Measurements from ENCODE around the gene NMNAT1. TPM values are rescaled to one million over a fixed set of nuclear protein-coding genes. Genes with fewer than 3 reads are reported as not detected.
A peak's percentile ranks its signal among the peaks of the same experiment; 100 is the strongest.
"Not testable (repeated sequence)": the region's sequence is repeated elsewhere in the genome, so short reads cannot be mapped to it uniquely, and the experiment has no call there.

NMNAT1 gene
- polyA plus RNA-seq, 4 donors = 18.7 to 26.7 (median 21.2) TPM

DNA sequence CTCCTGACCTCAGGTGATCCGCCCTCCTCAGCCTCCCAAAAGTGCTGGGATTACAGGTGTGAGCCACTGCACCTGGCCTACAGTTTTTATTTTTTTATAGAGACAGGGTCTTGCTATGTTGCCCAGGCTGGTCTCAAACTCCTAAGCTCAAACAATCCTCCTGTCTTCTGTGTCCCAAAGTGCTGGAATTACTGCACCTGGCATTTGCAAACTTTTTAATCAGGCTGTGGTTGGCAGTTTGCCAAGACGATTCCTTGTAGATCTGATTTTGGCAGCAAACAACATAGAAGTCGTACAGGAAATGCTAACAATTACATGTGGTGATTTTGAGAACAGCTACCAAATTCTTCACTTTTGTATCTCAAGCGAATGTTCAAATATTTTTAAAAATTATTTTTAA lies 63.9 kb downstream of the NMNAT1 start:
- DNase-seq (ENCODE audit: low read depth in 4 of 4, low spot score in 2 of 4) = no peak

GRCh38 chr1:10014016-10014415 lies 70.7 kb downstream of the NMNAT1 start:
- no peak for DNase-seq (ENCODE audit: low read depth in 4 of 4, low spot score in 2 of 4)

DNA sequence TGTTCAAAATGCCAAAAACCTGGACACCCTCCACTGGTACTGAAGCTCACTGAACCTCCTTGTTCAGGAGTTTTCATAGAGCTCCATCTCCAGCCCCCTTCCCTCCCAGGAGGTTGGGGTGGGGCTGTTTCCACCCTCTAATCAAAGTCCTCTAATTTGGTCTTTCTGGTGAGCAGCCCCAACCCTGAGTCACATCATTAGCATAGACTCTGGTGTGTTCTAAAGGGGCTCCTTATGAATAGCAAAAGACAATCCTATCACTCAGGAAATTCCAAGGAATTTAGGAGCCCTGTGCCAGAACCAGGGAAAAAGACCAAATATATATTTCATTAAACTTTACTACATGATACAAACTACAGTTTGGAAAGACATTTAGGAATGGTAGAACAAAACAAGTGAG lies 76.3 kb downstream of the NMNAT1 start:
- no peak for DNase-seq (ENCODE audit: low read depth in 4 of 4, low spot score in 2 of 4)

- no peak for DNase-seq (ENCODE audit: low read depth in 4 of 4, low spot score in 2 of 4)
These were observed 76.8 kb downstream of the NMNAT1 start for GRCh38 chr1:10020086-10020485.

- not testable (repeated sequence) for DNase-seq (ENCODE audit: low read depth in 4 of 4, low spot score in 2 of 4)
These were observed 77.4 kb downstream of the NMNAT1 start for GRCh38 chr1:10020678-10021077.

GRCh38 chr1:10021992-10022391 lies 78.7 kb downstream of the NMNAT1 start:
- not testable (repeated sequence) for DNase-seq (ENCODE audit: low read depth in 4 of 4, low spot score in 2 of 4)

DNA sequence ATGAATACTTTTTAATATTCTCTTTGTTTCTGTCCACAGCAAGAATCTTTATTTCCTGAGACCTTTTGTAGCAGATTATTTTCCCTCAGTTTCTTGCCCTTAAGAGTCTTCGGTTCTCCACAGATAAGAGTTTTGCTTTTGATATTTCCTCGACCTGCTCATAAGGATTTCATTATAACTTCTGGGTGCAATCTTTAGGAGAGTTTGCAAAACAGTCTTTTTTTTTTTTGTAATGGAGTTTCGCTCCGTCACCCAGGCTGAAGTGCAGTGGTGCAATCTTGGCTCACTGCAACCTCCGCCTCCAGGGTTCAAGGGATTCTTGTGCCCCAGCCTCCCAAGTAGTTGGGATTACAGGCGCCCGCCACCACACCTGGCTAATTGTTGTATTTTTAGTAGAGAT lies 79.4 kb downstream of the NMNAT1 start:
- no peak for DNase-seq (ENCODE audit: low read depth in 4 of 4, low spot score in 2 of 4)

DNA sequence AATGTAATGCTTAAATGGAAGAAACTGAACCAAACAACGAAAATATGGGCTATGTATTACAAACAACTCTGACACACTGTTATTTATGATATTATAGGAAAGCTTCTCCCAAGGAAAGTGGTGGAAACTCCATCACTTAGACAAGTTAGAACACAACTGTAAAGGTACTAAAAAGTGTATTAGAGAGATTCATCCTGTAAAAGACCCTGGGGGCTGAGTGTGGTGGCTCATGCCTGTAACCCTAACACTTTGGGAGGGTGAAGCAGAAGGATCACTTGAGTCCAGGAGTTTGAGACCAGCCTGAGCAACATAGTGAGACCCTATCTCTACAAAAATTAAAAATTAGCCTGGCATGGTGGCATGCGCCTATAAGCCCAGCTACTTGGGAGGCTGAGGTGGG lies 82.1 kb downstream of the NMNAT1 start:
- DNase-seq (ENCODE audit: low read depth in 4 of 4, low spot score in 2 of 4) = no peak

DNA sequence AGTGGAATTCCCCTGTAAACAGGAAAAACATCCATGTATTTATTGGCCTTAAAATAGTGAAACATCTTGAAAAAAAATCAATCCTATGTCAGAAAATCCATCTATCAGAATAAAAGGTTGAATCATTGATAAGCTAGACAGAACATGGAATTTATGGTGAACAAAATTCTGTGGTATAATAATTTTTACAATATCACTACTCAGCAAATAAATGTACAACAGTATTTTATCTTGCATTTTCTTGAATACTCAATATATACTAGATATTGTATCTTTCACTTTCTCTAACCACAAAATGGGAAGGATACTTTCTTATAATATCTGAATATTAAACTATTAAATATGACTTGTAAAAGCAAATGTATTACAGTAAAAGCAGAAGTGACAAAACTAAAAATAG lies 83.8 kb downstream of the NMNAT1 start:
- no peak for DNase-seq (ENCODE audit: low read depth in 4 of 4, low spot score in 2 of 4)

DNA sequence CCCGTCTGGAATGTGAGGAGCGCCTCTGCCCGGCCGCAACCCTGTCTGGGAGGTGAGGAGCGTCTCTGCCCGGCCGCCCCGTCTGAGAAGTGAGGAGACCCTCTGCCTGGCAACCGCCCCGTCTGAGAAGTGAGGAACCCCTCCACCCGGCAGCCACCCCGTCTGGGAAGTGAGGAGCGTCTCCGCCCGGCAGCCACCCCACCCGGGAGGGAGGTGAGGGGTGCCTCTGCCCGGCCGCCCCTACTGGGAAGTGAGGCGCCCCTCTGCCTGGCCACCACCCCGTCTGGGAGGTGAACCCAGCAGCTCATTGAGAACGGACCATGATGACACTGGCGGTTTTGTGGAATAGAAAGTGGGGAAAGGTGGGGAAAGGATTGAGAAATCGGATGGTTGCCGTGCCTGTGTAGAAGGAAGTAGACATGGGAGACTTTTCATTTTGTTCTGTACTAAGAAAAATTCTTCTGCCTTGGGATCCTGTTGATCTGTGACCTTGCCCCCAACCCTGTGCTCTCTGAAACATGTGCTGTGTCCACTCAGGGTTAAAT lies 85.8 kb downstream of the NMNAT1 start:
- DNase-seq (ENCODE audit: low read depth in 4 of 4, low spot score in 2 of 4) = not testable (repeated sequence)

GRCh38 chr1:10031461-10031860 lies 88.2 kb downstream of the NMNAT1 start:
- DNase-seq (ENCODE audit: low read depth in 4 of 4, low spot score in 2 of 4) = no peak

GRCh38 chr1:10032590-10033358 lies 89.5 kb downstream of the NMNAT1 start, which contains the start of gene UBE4B:
Gene UBE4B, plus strand, starts transcription at chr1:10032958. Its CDS starts 713 bp downstream, at chr1:10033671.
- DNase-seq (ENCODE audit: low read depth in 4 of 4, low spot score in 2 of 4) = peak; percentile 88 to 98 (median 96)

DNA sequence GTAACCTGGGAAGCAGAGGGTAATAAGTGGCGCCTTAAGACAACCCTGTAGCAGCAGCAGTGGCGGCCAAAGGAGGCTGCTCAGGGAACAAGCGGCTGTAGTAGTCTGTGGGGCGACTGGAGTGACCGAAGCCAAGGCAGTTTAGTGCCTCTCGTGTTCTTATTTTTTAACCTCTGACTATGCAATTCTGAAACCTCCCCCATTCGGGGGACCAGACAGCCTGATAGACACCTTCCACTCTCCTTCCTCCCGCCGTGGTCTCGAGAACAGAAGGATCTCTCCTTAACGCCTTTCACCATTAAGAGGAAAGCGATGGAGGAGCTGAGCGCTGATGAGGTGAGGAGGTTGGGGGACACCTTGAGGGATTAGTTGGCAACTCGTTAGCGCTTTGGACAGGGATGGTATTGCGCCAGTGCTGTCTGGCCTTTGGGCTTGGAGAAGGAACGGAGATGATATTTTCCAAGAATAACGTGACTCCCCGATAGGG lies 90.1 kb downstream of the NMNAT1 start:
- no peak for DNase-seq (ENCODE audit: low read depth in 4 of 4, low spot score in 2 of 4)

Other genes with a start within 250 kb of the NMNAT1 start
- 100 to 1,000 TPM; 134 to 167 (median 156) TPM for gene CLSTN1, start 119.5 kb upstream of the NMNAT1 start, polyA plus RNA-seq (ENCODE audit: insufficient read length in 4 of 4)
- gene CTNNBIP1, start 33.2 kb upstream of the NMNAT1 start, polyA plus RNA-seq (ENCODE audit: insufficient read length in 4 of 4) = 10 to 100 TPM; 31.3 to 50.1 (median 32.3) TPM
- 10 to 100 TPM; 57.2 to 72.4 (median 67.1) TPM for gene LZIC, start 84 bp upstream of the NMNAT1 start, polyA plus RNA-seq (ENCODE audit: insufficient read length in 4 of 4)
- gene RBP7, start 53.8 kb downstream of the NMNAT1 start, polyA plus RNA-seq (ENCODE audit: insufficient read length in 4 of 4) = 10 to 100 TPM; 19.2 to 38.9 (median 26.8) TPM
- gene UBE4B, start 89.5 kb downstream of the NMNAT1 start, polyA plus RNA-seq (ENCODE audit: insufficient read length in 4 of 4) = 10 to 100 TPM; 47.9 to 60.4 (median 53.0) TPM

All from left renal cortex interstitium (tissue), 4 donors.